Measurements from ENCODE around the gene DIAPH3. TPM values are rescaled to one million over a fixed set of nuclear protein-coding genes. Genes with fewer than 3 reads are reported as not detected.

DIAPH3 gene
- polyA plus RNA-seq, 2 of the 4 experiments (the other 2 are of a cell fraction) = 10.8 to 13.6 TPM

- no peak for ATAC-seq
- no peak for TF ChIP-seq E2F6 (IDR thresholded peaks at IDR 0.05; ENCODE audit: borderline replicate concordance, low read depth)
- no peak for TF ChIP-seq PBX3 (IDR thresholded peaks at IDR 0.05)
- TF ChIP-seq POLR2A (IDR thresholded peaks at IDR 0.05; ENCODE audit: low read length) = no peak
- TF ChIP-seq PHF8 (IDR thresholded peaks at IDR 0.05; ENCODE audit: borderline replicate concordance, low read depth) = no peak
- TF ChIP-seq JUNB (IDR thresholded peaks at IDR 0.05) = no peak
- no peak for TF ChIP-seq RARB (CRISPR knock-in tag; IDR thresholded peaks at IDR 0.05)
- TF ChIP-seq MAFK (IDR thresholded peaks at IDR 0.05; ENCODE audit: partially characterized antibody) = no peak
- TF ChIP-seq EHF (CRISPR knock-in tag; IDR thresholded peaks at IDR 0.05) = no peak
- no peak for TF ChIP-seq ZSCAN20 (CRISPR knock-in tag; IDR thresholded peaks at IDR 0.05)
- TF ChIP-seq RCOR1 (IDR thresholded peaks at IDR 0.05; ENCODE audit: low read depth, low read length) = no peak
- TF ChIP-seq ELK1 (IDR thresholded peaks at IDR 0.05; ENCODE audit: low read depth, low read length) = no peak
- TF ChIP-seq MYC (IDR thresholded peaks at IDR 0.05; ENCODE audit: borderline replicate concordance, low read length) = no peak
- TF ChIP-seq EP300 (IDR thresholded peaks at IDR 0.05) = no peak
- no peaks in the 10 kb centered on the region for H3K4me1 ChIP-seq
- CTCF ChIA-PET = interaction anchor here (1.0 kb wide), 1 partner anchor 53 kb away, joined by 3 read pairs; no protein-coding TSS in a partner anchor
- DNase-seq (ENCODE audit: low read depth in 1 of 2, low spot score in 1 of 2) = no peak
- no peak for FAIRE-seq
- POLR2A ChIA-PET = no interaction called here
- WGBS (ENCODE audit: missing lambda C conversion rate) = 93% methylated on average over 2 of the region's 2 CpGs
- H3K9me3 ChIP-seq = no peaks in the 10 kb centered on the region
- no peak overlapping the region for H3K27ac ChIP-seq
- H3K4me2 ChIP-seq = no peak overlapping the region
- no peak overlapping the region for H3K4me3 ChIP-seq
These were observed 430.0 kb downstream of the DIAPH3 start for GRCh38 chr13:59733744-59734143.

- TF ChIP-seq FOSL2 (IDR thresholded peaks at IDR 0.05) (no peak), FOSL2 (CRISPR knock-in tag; IDR thresholded peaks at IDR 0.05) (no peak), ZFP36 (IDR thresholded peaks at IDR 0.05; ENCODE audit: borderline replicate concordance, partially characterized antibody) (no peak), ZC3H11A (IDR thresholded peaks at IDR 0.05) (no peak), TP53 (CRISPR knock-in tag; IDR thresholded peaks at IDR 0.05) (no peak), PHF8 (IDR thresholded peaks at IDR 0.05; ENCODE audit: borderline replicate concordance, low read depth) (no peak), E2F6 (IDR thresholded peaks at IDR 0.05; ENCODE audit: borderline replicate concordance, low read depth) (no peak), ESRRA (IDR thresholded peaks at IDR 0.05; ENCODE audit: borderline replicate concordance, low read length) (no peak), HOXB13 (CRISPR knock-in tag; IDR thresholded peaks at IDR 0.05; ENCODE audit: low read depth) (no peak), BCL3 (IDR thresholded peaks at IDR 0.05) (no peak), CHD2 (IDR thresholded peaks at IDR 0.05; ENCODE audit: low read length, partially characterized antibody) (no peak), ATOH8 (CRISPR knock-in tag; IDR thresholded peaks at IDR 0.05; ENCODE audit: low read depth) (no peak), EHF (CRISPR knock-in tag; IDR thresholded peaks at IDR 0.05) (no peak)
- Histone ChIP-seq H3K4me2 (no peak overlapping the region), H3K9me3 (no peaks in the 10 kb centered on the region), H3K4me3 (no peak overlapping the region), H3K4me1 (no peaks in the 10 kb centered on the region), H3K27ac (no peak overlapping the region)
- DNase-seq (ENCODE audit: low read depth in 1 of 2, low spot score in 1 of 2) = no peak
- FAIRE-seq = no peak
- POLR2A ChIA-PET = no interaction called here
- WGBS (ENCODE audit: missing lambda C conversion rate) = 89% methylated on average over 3 of the region's 3 CpGs
- no peak for ATAC-seq
- CTCF ChIA-PET = no interaction called here
These were observed 433.7 kb downstream of the DIAPH3 start for GRCh38 chr13:59730026-59730425.
